Subcutaneous adipose tissue (tissue), 4 donors: Measurements from ENCODE around the gene ARAP1. TPM values are rescaled to one million over a fixed set of nuclear protein-coding genes. Genes with fewer than 3 reads are reported as not detected.

Source experiments
- CTCF ChIP-seq: fragments of 450-650 bp; IDR thresholded peaks from one replicate; pipeline ENCODE4 v1.5.1; 2016; ENCODE audit warnings: low read depth, mild to moderate bottlenecking, control low read depth, antibody characterized with exemption, moderate library complexity
- total RNA-seq, 4 donors: library from RNA; depleted of rRNA; stranded (reverse); fragments of >200 nt; gene quantifications; one replicate each; pipeline ENCODE4 v1.1.0, GENCODE V29; 2016

ARAP1 gene
- total RNA-seq, 4 donors from 2014 or later = 35.1 to 161 (median 127) TPM

DNA sequence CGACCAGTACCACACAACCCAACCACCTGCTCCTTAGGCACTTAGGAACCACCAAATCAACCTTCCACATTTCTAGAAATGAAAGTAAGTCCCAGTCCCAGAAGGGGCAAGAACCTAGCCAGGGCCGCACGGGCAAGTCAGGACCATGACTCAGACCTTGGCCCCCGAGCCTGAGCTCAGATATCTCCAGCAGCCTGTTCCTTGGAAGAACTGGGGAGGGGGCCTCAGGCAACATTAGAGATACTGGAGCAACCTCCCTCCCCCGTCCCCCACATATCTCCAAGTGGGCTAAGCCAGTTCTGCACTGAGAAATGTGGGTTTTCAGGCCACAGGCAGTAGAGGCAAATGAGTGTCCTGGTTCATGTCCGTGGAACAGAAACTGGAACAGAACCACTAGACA is 7.7 kb downstream of the ARAP1 start:
- TF ChIP-seq CTCF = no peak

DNA sequence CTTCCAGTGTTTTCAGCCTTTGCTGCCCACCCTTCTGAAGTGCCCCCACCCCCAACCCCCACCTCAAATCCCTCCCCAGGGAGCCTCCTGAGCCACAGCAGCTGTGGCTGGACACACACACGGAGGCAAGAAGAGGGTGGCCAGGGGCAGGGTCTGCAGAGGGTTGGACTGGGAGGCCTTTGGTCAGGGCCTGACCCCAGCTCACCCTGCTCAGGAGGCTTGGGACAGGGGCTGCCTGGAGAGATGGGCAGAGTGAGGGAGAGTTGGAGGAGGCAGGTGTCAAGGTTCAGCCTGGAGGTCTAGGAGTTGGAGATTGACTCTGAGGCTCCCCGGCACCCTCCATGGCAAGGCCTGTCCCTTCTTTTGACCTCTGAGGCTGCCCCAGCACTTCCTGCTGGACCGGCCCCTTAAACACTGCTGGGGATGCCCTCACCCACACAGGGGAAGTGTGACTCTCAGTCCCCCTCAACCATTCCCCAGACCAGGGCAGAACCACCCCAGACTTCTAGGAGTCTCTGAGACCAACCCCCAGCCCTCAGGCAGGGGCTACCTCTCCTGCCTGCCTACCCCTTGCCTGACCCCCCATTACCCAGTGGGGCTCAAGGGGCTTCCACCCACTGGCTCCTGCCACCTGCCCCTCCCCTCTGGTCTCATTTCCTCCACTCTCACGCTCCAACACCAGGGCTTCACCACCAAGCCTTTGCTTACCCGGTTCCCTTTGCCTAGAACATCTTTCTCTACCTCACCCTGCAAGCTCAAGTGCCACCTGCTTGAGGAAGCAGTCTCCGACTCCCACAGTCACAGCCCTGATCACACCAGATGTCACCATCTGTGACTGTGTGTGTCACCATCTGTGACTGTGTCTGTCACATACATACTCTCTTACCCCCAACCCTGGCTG is 8.6 kb downstream of the ARAP1 start:
- TF ChIP-seq CTCF = no peak

DNA sequence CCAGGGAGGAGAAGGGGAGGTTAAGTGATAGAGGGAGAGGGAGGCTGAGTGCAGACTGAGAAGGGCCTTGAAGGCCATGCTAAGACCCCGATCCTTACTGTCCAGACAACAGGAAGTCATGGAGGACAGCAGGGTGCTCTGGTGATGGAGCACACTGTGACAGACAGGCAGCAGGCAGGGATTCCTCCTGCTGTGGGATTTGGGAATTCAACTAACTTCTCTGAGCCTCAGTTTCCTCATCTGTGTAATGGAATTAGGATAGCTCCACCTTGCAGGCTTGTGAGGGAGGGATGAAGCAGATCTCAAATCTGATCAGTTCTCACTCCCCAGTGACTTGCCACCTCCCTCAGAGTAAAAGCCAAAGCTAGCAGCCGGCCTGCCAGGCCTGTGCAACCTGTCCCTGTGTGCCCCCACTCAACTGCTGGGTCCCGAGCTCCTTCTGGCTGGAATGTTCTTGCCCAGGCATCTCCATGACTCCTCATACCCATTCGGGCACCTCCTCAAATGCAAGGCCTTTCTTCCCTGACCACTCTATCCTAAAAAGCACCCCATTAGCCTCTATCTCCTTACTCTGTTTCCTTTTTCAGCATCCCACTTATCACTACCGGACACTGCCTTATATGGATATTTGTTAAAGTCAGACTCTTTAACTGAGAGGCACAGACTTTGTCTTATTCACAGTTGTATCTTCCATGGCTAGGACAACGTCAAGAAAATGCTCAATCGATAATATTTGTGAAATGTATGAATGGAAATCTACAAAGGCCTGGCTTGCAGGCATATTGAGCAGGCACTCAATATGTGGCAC is 9.5 kb downstream of the ARAP1 start:
- no peak for TF ChIP-seq CTCF

GRCh38 chr11:72741849-72742512 is 10.2 kb downstream of the ARAP1 start:
- TF ChIP-seq CTCF = no peak

DNA sequence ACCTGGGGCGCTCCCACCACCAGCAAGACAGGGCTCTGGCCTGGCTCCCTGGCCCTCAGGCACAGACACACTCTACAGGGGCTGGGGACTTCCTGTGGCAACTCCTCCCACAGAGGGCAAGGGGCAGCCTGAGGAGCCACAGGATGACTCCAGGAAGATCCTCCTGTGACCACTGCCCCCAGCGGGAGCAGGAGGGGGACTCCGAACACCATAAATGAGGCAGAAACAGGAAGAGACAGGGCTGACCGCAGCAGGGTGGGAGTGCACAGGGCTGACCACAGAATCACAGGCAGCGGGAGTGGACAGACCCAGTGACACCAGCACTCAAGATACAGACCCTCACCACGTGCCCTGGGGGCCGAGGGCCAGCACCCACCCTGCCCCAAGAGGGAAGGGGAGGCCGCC is 10.8 kb downstream of the ARAP1 start:
- no peak for TF ChIP-seq CTCF

GRCh38 chr11:72740562-72741428 is 11.4 kb downstream of the ARAP1 start:
- no peak for TF ChIP-seq CTCF
